MM.1S (cell line): Measurements from ENCODE around the gene BCL11A.

Experiments used
- CTCF ChIP-seq: fragments of 300-600 bp; sonication (generic); IDR thresholded peaks from 2 replicates; pipeline ENCODE4 v1.5.1; 2016; ENCODE audit warnings: antibody characterized with exemption, low read length, mixed read lengths
- EZH2 ChIP-seq: fragments of 300-600 bp; sonication (generic); optimal IDR thresholded peaks from 2 replicates; pipeline ENCODE3; 2017; ENCODE audit warnings: low read depth, mild to moderate bottlenecking, antibody characterized with exemption, low read length, mixed read lengths

GRCh38 chr2:60505240-60505879, 48.1 kb downstream of the BCL11A start:
- TF ChIP-seq EZH2 (no peak), CTCF (no peak)
